GM12891 (cell line): ENCODE results near the gene SEMA4A.

Experiments used
- PAX5 ChIP-seq: IDR thresholded peaks from 2 replicates; pipeline ENCODE4 v1.6.1; 2011; ENCODE audit warnings: low read length, moderate library complexity, mild to moderate bottlenecking; ENCODE audit not compliant: insufficient read depth, severe bottlenecking
- POLR2A ChIP-seq: IDR thresholded peaks from 2 replicates; pipeline ENCODE4 v1.6.1; 2011; ENCODE audit warnings: low read depth, low read length, control low read depth
- POLR2AphosphoS5 ChIP-seq: IDR thresholded peaks from 2 replicates; pipeline ENCODE4 v1.6.1; 2011; ENCODE audit warnings: low read depth, low read length, control low read depth
- POU2F2 ChIP-seq: IDR thresholded peaks from 2 replicates; pipeline ENCODE4 v1.6.1; 2011; ENCODE audit warnings: low read depth, mild to moderate bottlenecking, control low read depth, low read length, moderate library complexity
- SPI1 ChIP-seq: IDR thresholded peaks from 2 replicates; pipeline ENCODE4 v1.6.1; 2011; ENCODE audit warnings: low read depth, low read length, control low read depth
- TAF1 ChIP-seq: IDR thresholded peaks from 2 replicates; pipeline ENCODE4 v1.6.1; 2011; ENCODE audit warnings: low read depth, low read length, control low read depth

DNA sequence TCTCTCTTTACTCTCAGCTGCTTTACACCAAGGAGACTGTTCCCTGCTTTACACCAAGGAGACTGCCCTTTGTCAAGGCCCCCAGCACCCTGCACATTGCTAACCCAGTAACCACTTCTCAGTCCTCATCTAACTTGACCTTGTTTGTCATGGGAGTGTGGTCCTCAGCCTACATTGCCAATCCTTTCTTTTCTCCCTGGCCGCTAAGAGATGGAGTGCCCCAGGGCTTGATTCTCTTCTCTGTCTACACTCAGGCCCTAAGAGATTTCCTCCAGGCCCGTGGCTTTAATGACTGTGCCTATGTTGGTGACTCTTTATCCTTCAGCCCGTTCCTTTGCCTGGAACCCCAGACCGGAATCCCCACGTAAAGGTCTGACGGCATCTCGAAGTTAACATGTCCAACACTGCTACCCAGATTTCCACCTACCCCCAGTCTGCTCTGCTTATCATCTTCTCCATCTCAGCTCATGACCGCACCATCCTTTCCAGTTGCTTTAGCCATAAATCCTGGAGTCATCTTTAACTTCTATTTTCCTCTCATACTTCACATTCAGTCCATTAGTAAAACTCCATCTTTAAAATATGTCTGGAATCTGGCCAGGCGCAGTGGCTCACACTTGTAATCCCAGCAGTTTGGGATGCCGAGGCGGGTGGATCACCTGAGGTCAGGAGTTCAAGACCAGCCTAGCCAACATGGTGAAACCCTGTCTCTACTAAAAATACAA, 9.5 kb upstream of the SEMA4A start:
- TF ChIP-seq TAF1 = no peak
- TF ChIP-seq POLR2AphosphoS5 = no peak
- TF ChIP-seq POLR2A = no peak
- no peak for TF ChIP-seq POU2F2
- TF ChIP-seq SPI1 = no peak
- TF ChIP-seq PAX5 = no peak
